K562 (cell line): ENCODE measurements around the gene HSPE1. TPM values are rescaled to one million over a fixed set of nuclear protein-coding genes. Genes with fewer than 3 reads are reported as not detected.

ENCODE experiments used
- ATF3 ChIP-seq, 2 experiments: fragments of 450-650 bp in 1 of 2; sonication (generic) in 1 of 2; formaldehyde crosslinking in 1 of 2; IDR thresholded peaks in 1 of 2; conservative IDR thresholded peaks in 1 of 2; 2 replicates each; pipeline versions ENCODE4 v1.6.1 to v1.8.1; 2016 to 2023; ENCODE audit warnings: mild to moderate bottlenecking in 2 of 2, moderate library complexity in 2 of 2, inconsistent platforms in 1 of 2, missing genetic modification reagents in 1 of 2
- DEAF1 ChIP-seq: fragments of 450-650 bp; formaldehyde crosslinking; IDR thresholded peaks from 2 replicates; pipeline ENCODE4 v1.4.0; 2020; ENCODE audit warnings: mild to moderate bottlenecking, moderate library complexity
- EHMT2 ChIP-seq: fragments of 450-650 bp; IDR thresholded peaks from 2 replicates; pipeline ENCODE4 v1.6.1; 2018; ENCODE audit warnings: antibody characterized with exemption
- ERF ChIP-seq: fragments of 450-650 bp; formaldehyde crosslinking; IDR thresholded peaks from 2 replicates; pipeline ENCODE4 v1.4.0; 2020; ENCODE audit warnings: mild to moderate bottlenecking, mixed read lengths
- EWSR1 ChIP-seq: fragments of 450-650 bp; IDR thresholded peaks from 2 replicates; pipeline ENCODE4 v1.6.1; 2018; ENCODE audit warnings: borderline replicate concordance, mild to moderate bottlenecking, low read depth, moderate library complexity; ENCODE audit not compliant: partially characterized antibody
- HDAC6 ChIP-seq: IDR thresholded peaks from 2 replicates; pipeline ENCODE4 v1.6.1; 2012; ENCODE audit warnings: low read depth, mild to moderate bottlenecking, control low read depth, inconsistent platforms, low read length, moderate library complexity
- HNRNPH1 ChIP-seq: fragments of 200-400 bp; formaldehyde crosslinking; optimal IDR thresholded peaks from 2 replicates; pipeline ENCODE3; 2017; ENCODE audit warnings: low read depth, mild to moderate bottlenecking, low read length, moderate library complexity
- KAT8 ChIP-seq: fragments of 450-650 bp; IDR thresholded peaks from 2 replicates; pipeline ENCODE4 v1.6.1; 2016; ENCODE audit warnings: low read depth, mild to moderate bottlenecking
- PHF21A ChIP-seq: fragments of 450-650 bp; IDR thresholded peaks from 2 replicates; pipeline ENCODE4 v1.6.1; 2017; ENCODE audit warnings: low read depth, borderline replicate concordance
- TCF7 ChIP-seq: sonication (generic); IDR thresholded peaks from 2 replicates; pipeline ENCODE4 v1.6.1; 2016; ENCODE audit warnings: antibody characterized with exemption, borderline replicate concordance
- ZNF143 ChIP-seq: sonication (generic); formaldehyde crosslinking; IDR thresholded peaks from 2 replicates; pipeline ENCODE4 v1.9.0; 2022; ENCODE audit warnings: mild to moderate bottlenecking, missing genetic modification reagents
- ZNF280A ChIP-seq: fragments of 450-650 bp; IDR thresholded peaks from 2 replicates; pipeline ENCODE4 v1.6.1; 2018; ENCODE audit warnings: mild to moderate bottlenecking, low read depth; ENCODE audit not compliant: partially characterized antibody
- ZNF408 ChIP-seq: fragments of 250-450 bp; sonication (Bioruptor Pico); IDR thresholded peaks from 2 replicates; pipeline ENCODE4 v1.4.0; 2020; ENCODE audit warnings: low read depth, mild to moderate bottlenecking, moderate library complexity
- polyA plus RNA-seq, 8 experiments: library from polyadenylated mRNA; depleted of rRNA in 4 of 8; stranded (reverse) in 5 of 8; unstranded in 3 of 8; fragments of >200 nt; fragmentation: Nextera tagmentation in 2 of 8; fragmentation: Illumina TruSeq in 1 of 8; extraction: Ambion mirVana in 2 of 8; extraction: Trizol in 1 of 8; gene quantifications; 2 replicates each; pipeline versions ENCODE4 v1.2.1 to v1.2.3, GENCODE V29; 2011 to 2014; ENCODE audit warnings: inconsistent platforms in 1 of 8, missing spikeins in 1 of 8
- total RNA-seq, 7 experiments: library from RNA; depleted of rRNA in 6 of 7; stranded (reverse); fragments of >200 nt in 6 of 7; fragmentation: Illumina TruSeq in 2 of 7; extraction: Trizol in 2 of 7; gene quantifications; 2 replicates each; pipeline versions ENCODE4 v1.2.1 to v1.2.3, GENCODE V29; 2011 to 2021; ENCODE audit warnings: low replicate concordance in 1 of 7
- TF ChIP-seq, protein P1 (sequence below): fragments of 450-650 bp; IDR thresholded peaks from 2 replicates; pipeline ENCODE4 v1.6.1; 2018; ENCODE audit not compliant: partially characterized antibody
- TF ChIP-seq, protein P2 (sequence below): sonication (generic); formaldehyde crosslinking; IDR thresholded peaks from 2 replicates; pipeline ENCODE4 v1.9.0; 2022; ENCODE audit warnings: mild to moderate bottlenecking, missing genetic modification reagents
- TF ChIP-seq, protein P3 (sequence below): fragments of 450-650 bp; conservative IDR thresholded peaks from 2 replicates; pipeline ENCODE4 v1.6.1; 2016; ENCODE audit warnings: missing genetic modification characterization, low read depth, mild to moderate bottlenecking, missing compliant biosample characterization, moderate library complexity

HSPE1 gene
- total and polyA plus RNA-seq, 9 of the 15 experiments (the other 6 are each of a cell fraction or from before 2014, with no cell fraction given): 223 to 1,007 (median 612) TPM

DNA sequence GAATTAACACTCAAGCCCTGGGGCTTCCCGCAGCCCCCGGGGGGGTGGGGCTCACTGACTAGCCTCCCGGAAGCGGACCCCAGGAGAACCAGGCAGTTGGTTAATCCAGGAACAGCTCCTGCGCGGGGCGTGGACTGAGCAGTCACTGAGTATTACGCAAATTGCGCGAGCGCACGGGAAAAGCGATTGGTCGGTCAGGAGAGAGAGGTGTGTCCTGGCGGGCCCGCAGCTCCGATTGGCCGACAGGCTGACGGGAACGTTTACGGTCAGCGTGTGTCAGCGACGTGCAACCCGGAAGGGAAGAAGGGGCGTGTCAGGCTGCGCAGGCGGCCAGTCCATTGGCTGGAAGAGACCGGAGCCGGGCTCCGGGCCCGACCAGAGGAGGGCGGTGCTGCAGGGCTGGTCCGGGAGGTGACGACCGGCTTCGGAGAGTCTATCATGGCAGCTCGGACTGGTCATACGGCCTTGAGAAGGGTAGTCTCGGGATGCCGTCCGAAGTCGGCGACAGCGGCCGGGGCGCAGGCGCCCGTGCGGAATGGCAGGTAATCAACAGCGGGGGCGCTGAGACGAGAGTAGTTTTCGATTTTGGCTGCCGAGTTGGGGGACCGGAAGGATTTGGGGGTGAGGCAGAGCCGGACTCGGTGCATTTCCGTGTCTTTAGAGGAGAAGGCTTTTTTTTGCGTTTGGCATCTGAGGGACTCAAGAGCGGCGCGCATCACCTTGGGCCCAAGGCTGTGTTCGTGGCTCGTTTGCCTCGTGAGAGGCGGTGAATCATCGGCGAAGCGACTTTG, 46.9 kb upstream of the HSPE1 start, which contains the start of gene COQ10B (continued):
- TF ChIP-seq ATF3 (IDR thresholded peaks at IDR 0.05) (peak; percentile 50), ATF3 (CRISPR knock-in tag; conservative IDR thresholded peaks at IDR 0.05) (no peak; the same call in 1 of the 2 replicates), HDAC6 (no peak), ZNF408 (CRISPR knock-in tag) (no peak), TCF7 (no peak), DEAF1 (CRISPR knock-in tag) (peak; percentile 95), ZNF143 (CRISPR knock-in tag) (no peak), PHF21A (no peak), ZNF280A (no peak), ERF (CRISPR knock-in tag) (0 out of 2 replicates have a peak, but pooled peaks have one; percentile 37), EWSR1 (no peak), EHMT2 (no peak), HNRNPH1 (no peak), KAT8 (no peak)
- TF ChIP-seq, protein P1, sequence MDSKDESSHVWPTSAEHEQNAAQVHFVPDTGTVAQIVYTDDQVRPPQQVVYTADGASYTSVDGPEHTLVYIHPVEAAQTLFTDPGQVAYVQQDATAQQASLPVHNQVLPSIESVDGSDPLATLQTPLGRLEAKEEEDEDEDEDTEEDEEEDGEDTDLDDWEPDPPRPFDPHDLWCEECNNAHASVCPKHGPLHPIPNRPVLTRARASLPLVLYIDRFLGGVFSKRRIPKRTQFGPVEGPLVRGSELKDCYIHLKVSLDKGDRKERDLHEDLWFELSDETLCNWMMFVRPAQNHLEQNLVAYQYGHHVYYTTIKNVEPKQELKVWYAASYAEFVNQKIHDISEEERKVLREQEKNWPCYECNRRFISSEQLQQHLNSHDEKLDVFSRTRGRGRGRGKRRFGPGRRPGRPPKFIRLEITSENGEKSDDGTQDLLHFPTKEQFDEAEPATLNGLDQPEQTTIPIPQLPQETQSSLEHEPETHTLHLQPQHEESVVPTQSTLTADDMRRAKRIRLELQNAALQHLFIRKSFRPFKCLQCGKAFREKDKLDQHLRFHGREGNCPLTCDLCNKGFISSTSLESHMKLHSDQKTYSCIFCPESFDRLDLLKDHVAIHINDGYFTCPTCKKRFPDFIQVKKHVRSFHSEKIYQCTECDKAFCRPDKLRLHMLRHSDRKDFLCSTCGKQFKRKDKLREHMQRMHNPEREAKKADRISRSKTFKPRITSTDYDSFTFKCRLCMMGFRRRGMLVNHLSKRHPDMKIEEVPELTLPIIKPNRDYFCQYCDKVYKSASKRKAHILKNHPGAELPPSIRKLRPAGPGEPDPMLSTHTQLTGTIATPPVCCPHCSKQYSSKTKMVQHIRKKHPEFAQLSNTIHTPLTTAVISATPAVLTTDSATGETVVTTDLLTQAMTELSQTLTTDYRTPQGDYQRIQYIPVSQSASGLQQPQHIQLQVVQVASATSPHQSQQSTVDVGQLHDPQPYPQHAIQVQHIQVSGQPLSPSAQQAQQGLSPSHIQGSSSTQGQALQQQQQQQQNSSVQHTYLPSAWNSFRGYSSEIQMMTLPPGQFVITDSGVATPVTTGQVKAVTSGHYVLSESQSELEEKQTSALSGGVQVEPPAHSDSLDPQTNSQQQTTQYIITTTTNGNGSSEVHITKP: peak; percentile 82
- TF ChIP-seq, protein P2, sequence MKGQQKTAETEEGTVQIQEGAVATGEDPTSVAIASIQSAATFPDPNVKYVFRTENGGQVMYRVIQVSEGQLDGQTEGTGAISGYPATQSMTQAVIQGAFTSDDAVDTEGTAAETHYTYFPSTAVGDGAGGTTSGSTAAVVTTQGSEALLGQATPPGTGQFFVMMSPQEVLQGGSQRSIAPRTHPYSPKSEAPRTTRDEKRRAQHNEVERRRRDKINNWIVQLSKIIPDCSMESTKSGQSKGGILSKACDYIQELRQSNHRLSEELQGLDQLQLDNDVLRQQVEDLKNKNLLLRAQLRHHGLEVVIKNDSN: no peak
- TF ChIP-seq, protein P3, sequence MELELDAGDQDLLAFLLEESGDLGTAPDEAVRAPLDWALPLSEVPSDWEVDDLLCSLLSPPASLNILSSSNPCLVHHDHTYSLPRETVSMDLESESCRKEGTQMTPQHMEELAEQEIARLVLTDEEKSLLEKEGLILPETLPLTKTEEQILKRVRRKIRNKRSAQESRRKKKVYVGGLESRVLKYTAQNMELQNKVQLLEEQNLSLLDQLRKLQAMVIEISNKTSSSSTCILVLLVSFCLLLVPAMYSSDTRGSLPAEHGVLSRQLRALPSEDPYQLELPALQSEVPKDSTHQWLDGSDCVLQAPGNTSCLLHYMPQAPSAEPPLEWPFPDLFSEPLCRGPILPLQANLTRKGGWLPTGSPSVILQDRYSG: no peak
